ENCODE data around the gene KLHL30.

- TF ChIP-seq CTCF (conservative IDR thresholded peaks at IDR 0.05; ENCODE audit: low read depth in 2 of 2) (no peak), REST (IDR thresholded peaks at IDR 0.05; ENCODE audit: unreplicated experiment) (no peak)
Observed at GRCh38 chr2:238187618-238188548, 49.4 kb downstream of the KLHL30 start.
